Measurements from ENCODE around the gene CD46.

- TF ChIP-seq CTCF (IDR thresholded peaks at IDR 0.05; ENCODE audit: insufficient read depth, low read length, poor library complexity, severe bottlenecking) (no peak), EZH2phosphoT487 (conservative IDR thresholded peaks at IDR 0.05; ENCODE audit: low read length) (no peak)
Observed at GRCh38 chr1:207818971-207819451, 67.2 kb downstream of the CD46 start.

All from SU-DHL-6 (cell line).